HG02610 (cell line): ENCODE results near the gene CCDC158.
"Not testable (repeated sequence)": the region's sequence is repeated elsewhere in the genome, so short reads cannot be mapped to it uniquely, and the experiment has no call there.

Experiments used
- ATAC-seq: cut with Tn5 transposase; IDR thresholded peaks from one replicate; pipeline ENCODE4 v1.9.1; 2021; ENCODE audit warnings: mild to moderate bottlenecking, moderate library complexity; ENCODE audit not compliant: unreplicated experiment

CCDC158 gene

DNA sequence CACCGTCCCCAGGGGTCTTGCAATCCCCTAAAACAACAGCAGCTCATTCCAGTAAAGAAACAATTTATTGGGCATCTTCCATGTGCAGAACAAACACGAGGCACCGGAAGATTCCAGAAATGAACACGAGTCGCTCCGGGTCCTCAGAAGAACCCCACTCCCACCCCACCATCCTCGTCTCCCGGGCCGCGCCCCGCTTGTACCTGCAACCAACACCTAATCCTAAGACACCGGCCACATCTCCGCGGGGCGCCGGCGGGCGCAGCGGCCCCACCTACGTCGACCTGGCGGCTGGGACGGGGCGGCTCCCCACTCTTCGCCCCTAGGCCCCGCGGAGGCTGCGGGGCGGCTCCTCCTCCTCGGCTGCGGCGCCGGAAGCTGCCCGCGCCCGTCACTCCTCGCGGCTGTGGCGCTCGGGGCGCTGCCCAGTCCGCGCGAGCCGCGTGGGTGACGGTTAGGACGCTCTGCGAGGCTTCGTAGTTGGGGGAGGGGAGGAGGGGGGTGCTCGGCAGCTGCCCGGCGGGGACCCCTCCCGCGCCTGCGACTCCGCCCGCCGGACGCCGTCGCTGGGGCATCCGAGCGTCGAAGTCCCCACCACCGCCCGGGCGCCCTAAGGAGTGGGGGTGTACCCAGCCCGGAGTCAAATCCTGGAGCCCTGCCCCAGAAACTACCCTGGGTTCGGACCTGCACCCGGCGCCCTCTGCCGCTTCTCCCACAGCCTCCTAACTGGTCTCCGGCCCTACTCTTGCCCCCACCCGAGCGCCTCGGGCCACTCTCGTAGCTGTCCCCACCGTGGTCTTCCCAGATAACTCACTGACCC is at the start of gene CCDC158:
Gene CCDC158 (minus strand): TSS at position 380 of the 820 bp plus-strand sequence. CDS start 17,934 bp downstream, outside the sequence.
- ATAC-seq, result no peak

- no peak for ATAC-seq
Measured at GRCh38 chr4:76470532-76470931, 49.6 kb upstream of the CCDC158 start.

GRCh38 chr4:76470064-76470463 is 49.1 kb upstream of the CCDC158 start:
- no peak for ATAC-seq

DNA sequence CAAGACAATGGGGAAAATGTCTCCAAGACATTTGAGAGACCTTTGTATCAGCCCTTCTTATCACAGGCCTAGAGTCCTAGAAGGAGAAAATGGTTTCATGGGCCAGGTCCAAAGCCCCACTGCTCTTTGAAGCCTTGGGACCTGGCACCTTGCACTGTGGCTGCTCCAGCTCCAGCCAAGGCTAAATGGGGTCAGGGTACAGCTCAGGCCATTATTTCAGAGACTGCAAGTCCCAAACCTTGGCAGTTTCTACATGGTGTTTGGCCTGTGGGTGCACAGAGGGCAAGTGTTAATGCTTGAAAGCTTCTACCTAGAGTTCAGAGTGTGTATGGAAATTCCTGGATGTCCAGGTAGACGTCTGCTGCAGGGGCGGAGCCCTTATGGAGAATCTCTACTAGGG is 42.6 kb upstream of the CCDC158 start:
- ATAC-seq, result no peak

- no peak for ATAC-seq
Measured at GRCh38 chr4:76459291-76459723, 38.4 kb upstream of the CCDC158 start.

DNA sequence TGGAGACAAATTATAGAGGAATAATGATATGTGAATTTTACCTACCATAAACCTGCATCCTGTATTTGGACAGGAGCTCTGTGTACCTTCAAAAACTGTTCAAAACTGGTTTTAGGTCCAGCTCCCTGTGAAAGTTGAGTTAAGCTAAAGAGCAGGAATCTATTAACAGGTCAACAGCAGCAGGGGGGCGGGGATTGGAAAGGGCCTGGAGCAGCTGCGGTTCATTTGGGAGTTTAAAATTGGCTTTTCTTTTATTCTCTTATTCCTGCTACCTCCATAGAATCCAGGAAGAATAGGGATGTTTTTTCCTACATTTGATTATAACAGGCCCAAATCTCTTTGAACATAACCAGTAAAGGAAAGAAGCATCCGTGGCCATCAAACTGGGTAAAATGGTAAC is 37.9 kb upstream of the CCDC158 start:
- no peak for ATAC-seq

- ATAC-seq, result no peak
Measured at GRCh38 chr4:76458297-76458696, 37.4 kb upstream of the CCDC158 start.

GRCh38 chr4:76457885-76458284 is 36.9 kb upstream of the CCDC158 start:
- ATAC-seq, result no peak

- ATAC-seq, result not testable (repeated sequence)
Measured at GRCh38 chr4:76454073-76454472, 33.1 kb upstream of the CCDC158 start.

GRCh38 chr4:76453232-76453631 is 32.3 kb upstream of the CCDC158 start:
- no peak for ATAC-seq

GRCh38 chr4:76449833-76450232 is 28.9 kb upstream of the CCDC158 start:
- ATAC-seq, result no peak

DNA sequence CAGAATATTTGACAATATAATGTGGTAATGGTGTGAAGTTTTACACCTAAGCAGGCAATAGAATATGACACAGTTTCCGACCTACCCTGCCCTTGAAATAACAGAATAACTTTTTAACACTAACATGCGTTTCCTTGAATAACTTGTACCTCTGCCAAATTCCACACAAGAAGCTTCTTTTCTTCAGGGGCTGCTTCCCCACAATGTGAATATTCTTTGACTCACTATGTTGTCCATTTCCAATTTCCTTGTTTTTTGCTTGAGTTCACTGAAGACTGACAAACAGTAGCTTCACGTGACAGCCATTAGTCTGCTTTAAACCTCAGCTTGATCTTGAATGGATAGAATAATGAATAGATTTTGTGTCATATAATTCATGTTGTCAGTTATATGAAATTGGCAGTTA is 28.4 kb upstream of the CCDC158 start:
- ATAC-seq, result no peak

GRCh38 chr4:76448211-76448610 is 27.3 kb upstream of the CCDC158 start:
- ATAC-seq, result no peak

GRCh38 chr4:76447393-76447851 is 26.5 kb upstream of the CCDC158 start:
- no peak for ATAC-seq

DNA sequence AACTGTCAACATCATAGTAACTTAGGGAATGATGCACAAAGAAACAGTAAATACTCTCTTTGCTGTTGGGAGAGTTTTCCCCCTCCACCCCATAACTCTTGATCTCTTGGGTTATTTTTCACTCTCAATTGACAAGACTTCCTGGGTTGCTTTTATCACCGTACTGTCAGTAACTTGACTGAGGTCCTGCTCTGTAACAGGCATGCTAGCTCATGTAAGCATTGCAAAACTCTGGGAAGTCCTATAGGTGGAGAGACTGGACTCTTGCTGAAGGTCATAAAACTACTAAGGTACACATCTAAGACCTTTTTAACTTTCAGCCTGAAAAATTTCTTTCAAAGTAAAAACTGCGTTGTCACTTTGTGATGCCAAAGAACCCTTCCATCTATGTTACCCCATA is 25.0 kb upstream of the CCDC158 start:
- no peak for ATAC-seq

GRCh38 chr4:76443376-76443775 is 22.4 kb upstream of the CCDC158 start:
- ATAC-seq, result no peak

- no peak for ATAC-seq
Measured at GRCh38 chr4:76442807-76443206, 21.9 kb upstream of the CCDC158 start.

DNA sequence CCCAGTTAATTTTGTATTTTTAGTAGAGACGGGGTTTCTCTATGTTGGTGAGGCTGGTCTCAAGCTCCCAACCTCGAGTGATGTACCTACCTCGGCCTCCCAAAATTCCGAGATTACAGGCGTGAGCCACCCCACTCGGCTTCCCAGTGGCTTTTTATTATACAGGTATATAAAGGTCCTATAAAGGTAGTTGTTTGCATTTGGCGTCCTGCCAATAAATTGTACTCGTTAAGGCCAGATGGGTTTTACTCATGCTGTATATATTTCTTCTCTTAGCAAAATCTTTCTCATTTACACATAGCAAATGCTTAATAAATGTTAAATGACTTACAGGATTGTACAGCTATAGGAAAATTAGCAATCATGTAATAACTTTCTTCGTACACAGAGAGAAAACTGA is 20.9 kb upstream of the CCDC158 start:
- no peak for ATAC-seq

GRCh38 chr4:76439491-76439890 is 18.6 kb upstream of the CCDC158 start:
- no peak for ATAC-seq

DNA sequence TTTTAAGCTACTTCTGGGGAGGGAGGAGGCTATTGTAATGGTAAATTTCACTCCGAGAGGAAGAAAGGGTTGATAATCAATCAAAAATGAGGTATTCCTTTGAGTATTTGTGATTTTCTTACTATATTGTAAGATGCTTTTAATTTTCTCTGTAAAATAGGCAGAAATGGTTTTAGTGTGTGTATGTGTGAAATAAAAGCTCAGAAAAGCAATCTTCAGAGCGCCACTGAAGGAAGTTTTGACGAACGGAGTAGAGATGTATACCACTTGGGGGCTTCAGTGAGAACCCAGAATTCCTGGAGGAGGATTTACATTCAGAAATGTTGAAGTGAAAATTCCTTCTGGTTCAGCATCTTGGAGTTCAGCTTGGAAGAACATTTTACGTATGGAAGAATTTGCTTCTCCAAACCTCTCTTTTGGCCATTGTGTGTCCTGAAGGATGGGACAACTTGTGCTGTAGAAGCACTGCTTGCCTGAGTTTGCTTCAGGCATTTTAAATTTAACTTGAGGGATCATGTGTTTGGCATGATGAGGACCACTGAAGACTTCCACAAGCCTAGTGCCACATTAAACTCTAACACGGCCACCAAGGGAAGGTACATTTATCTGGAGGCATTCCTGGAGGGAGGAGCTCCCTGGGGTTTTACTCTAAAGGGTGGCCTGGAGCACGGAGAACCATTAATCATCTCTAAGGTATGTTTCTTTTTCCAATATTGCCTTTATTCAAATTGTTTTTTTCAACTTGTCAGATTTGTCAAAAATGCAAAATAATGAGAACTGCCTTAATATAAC is 14.8 kb upstream of the CCDC158 start:
- ATAC-seq, result no peak

DNA sequence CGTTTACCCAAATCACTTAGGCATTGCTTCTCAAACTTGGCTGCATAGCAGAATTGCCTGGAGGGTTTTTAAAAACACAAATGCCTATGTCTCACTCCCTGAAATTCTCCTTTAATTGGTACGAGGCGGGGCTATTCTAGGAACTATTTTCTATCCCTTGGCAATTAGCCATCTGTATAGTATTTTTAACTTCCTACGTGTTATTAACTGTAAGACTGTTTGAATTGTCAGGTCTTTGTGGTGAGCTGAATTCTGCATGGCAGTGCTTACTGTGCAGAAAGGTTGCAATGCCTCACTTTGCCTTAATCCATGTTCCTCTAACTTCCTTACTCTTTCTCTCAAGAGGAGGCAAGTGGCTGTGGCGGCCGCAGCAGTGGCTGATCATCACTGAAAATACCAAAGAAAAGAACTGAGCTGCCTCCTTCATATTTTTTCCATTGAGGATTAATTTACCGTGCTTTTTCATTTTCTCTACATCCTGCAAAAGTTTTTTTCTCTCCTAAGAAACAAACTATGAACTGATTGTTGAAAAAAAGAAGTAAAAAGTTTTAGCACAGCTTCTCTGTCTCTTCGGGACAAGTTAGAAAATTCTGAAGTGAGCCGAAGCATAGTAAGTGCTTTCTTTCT is 14.1 kb upstream of the CCDC158 start, which contains the start of gene SHROOM3:
Gene SHROOM3 (plus strand): TSS at position 329 of the 627 bp plus-strand sequence. CDS start 824 bp downstream, outside the sequence.
- ATAC-seq, result no peak
